HG03571 (cell line): ENCODE results near the gene KCNK7.

ENCODE experiments used
- ATAC-seq: cut with Tn5 transposase; IDR thresholded peaks from one replicate; pipeline ENCODE4 v1.9.1; 2021; ENCODE audit not compliant: unreplicated experiment

Gene KCNK7

DNA sequence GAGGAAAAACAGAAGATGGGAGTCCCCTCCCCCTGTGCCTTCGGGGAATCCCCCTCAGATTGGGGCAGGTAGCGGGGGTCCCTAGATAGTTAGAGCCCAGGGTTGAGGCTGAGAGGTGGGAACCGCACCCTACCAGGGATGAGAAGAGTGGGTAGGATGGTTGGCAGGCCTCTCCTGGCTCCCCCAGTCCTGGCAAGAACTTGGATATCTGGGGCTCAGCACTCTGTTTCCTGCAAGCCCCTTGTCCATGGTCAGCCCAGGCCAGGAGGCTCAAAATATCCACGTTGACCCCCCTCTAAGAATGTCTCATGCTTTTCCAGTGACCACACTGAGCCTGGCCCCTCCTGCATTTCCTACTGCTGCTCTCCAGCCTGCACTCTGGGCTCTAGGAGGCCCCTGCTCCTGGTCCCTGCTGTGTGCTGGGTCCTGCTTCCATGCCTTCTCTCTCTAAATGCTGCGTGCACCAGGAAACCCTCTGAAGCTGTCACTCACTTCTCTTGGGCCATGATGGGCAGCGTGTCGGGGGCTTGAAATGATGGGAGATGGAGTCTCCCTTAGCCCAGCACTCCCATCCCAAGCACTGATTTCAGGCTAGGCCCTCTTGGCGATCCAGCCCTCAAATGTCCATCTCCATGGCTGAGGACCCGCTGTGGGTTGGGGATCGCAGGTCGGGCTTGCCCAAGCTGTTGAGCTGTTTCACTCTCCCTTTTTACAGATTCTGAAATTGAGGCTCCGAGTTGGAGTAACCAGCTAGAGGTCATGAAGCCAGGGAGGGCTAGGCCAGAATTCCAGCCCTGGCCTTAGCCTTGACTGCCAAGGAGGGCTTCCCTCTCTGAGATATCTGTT lies 16.4 kb upstream of the KCNK7 start:
- ATAC-seq, result no peak

DNA sequence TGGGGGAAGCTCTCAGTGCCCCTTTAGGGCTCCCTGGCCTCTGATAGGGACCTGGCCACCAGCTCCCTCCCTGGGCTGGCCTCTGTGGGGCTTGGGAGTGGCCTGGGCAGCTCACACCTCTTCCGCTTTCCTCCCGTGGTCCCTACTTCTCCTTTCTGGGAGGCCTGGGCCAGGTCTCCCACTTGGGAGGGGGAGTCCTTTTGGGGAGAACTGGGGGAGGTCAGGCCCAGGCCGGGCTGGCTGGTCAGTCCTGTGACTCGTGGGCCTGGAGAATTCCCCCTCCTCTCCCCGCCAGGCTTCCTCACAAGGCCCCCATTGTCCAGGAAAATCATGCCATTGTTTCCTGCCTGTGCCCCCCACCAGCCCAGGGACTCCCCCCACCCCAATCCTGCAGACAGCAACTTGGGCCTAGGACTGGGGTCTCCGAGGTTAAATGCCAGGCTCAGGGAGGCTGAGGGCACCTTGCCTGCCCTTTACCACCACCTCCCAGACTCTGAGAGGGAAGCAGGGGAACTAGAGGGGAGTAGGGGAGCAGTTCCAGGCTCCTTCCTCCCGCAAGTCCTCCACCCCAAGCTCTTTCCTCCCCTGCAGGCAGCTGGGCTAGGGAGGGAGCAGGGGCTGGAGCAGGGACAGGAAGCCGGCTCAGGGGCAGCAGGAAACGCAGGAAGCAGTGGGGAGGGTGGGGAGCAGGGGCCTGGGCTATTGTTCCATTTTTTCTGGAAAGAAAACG lies 15.6 kb upstream of the KCNK7 start:
- no peak for ATAC-seq

DNA sequence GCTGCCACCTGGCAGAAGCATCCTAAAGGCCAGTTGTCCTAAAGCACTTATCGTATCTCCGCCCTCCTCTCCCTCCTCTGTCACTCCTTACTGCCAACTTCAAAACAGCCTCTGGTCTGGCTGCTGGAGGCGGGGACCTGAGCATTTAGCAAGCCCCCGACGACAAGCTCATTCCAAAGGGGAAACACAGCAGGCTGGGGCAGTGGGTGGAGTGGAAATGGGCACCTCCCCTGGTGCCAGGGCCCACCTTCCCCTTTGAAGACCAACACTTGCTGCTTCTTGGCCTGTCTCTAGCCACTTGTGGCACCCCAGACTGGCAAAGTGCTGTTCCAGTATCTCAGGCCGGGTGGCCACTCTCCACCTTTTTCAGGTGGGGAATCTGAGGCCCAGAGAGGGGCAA lies 14.8 kb upstream of the KCNK7 start:
- ATAC-seq, result no peak

GRCh38 chr11:65609665-65610064 lies 14.1 kb upstream of the KCNK7 start:
- no peak for ATAC-seq

DNA sequence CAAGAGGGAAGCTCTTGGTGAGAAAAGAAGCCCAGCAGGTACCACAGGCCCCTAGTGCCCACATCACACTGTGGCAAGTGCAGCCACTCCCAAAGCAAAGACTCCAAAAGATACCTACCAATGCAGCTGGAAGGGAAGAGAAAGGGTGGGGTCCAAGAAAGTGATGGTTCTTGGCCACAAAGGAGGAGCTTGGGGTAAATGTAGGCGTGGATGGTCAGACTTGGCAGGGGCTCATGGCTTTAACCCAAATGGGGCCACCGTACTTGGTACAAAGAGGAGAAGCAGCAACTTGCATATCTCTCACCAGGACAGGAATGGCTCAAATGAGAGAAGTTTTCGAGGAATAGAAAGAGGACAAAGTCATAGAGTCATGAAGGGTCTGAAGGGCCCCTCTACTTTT lies 13.6 kb upstream of the KCNK7 start:
- ATAC-seq, result no peak

- no peak for ATAC-seq
These were observed 12.2 kb upstream of the KCNK7 start for GRCh38 chr11:65607614-65608426.

DNA sequence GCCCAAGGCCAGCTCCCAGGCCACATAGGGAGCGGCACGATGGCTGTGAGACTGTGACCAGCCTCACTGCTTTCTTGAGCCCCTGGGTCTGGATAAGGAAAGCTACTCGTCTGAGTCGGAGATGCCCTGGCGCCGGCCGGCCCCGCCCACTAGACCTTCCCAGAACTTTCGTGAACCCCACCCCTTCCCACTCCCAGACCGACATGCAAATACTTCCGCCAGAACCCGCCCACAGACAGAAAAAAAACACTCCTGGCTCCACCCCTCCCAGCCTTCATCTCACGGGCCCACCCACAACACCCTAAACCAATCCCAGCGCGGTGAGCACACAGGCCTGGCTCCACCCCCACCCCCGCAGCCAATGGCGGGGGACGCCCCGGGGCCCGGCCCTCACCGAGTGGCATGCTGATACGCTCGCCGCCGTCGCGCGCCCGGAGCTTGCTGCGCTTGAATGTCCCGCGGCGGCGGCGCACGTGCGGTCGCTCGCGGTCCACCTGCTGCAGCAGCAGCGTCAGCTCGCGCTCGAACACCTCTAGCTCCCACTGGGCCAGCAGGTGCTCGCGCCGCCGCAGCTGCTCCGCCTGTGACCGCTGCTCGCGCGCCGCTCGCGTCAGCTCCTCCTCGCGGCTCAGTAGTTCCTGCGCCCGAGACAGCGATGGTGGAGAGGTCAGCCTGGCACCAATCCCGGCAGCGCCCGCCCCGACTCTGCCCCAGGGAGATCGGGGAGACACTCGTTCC lies 11.4 kb upstream of the KCNK7 start:
- ATAC-seq, result no peak

DNA sequence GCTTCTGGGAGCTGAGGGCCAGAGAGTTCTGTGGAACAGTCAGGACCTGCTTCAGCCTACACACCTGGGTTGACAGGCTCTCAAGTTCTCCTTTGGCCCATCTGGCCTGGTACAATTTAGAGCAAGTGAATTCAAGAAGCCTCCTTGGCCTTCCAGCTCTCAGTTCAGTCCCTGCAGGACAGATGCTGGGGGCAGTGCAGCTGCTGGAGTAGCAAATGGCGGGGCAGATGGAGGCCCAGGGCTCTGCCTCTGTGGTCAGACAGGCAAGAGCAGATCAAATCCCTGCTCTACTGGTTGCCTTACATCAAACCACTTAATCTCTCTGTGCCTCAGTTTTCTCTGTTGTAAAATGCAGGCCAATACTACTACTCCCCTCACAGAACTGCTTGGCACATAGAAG lies 8.7 kb upstream of the KCNK7 start:
- ATAC-seq, result no peak

GRCh38 chr11:65599955-65600246 lies 4.3 kb upstream of the KCNK7 start:
- ATAC-seq, result no peak

DNA sequence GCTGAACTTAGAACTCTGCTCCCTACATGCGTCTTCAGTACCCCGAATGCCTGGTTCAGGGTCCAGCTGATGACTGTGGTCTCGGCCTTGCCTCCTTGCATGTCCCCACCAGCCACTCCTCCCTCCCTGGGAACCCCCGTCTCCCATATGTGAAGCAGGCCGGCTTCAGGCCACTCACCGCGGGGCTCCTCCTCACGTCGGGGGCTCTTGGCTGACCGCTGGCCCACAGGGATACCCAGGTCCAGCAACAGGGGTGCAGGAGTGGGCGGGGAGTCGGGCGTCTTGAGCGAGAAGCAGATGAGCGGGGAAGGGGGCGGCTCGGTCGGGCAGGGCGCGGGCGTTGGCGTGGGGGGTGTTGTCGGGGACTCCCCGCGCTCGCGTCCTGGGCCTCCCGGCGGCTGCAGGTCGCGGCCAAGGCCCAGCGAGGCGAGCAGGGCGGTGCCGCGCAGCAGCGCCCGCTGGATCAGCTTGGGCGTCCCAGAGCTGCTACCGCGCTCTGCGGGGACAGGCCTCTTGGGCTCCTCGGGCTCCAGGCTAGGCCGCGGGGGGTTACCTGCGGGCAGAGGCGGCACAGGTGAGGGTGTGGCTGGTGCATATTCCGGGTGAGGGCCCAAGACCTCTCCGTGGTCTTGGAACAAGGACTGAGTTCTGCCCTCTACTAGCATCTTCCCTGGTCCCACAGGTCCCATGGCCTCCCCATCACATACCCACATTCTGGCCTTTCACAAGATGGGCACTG lies 3.8 kb upstream of the KCNK7 start:
- no peak for ATAC-seq

DNA sequence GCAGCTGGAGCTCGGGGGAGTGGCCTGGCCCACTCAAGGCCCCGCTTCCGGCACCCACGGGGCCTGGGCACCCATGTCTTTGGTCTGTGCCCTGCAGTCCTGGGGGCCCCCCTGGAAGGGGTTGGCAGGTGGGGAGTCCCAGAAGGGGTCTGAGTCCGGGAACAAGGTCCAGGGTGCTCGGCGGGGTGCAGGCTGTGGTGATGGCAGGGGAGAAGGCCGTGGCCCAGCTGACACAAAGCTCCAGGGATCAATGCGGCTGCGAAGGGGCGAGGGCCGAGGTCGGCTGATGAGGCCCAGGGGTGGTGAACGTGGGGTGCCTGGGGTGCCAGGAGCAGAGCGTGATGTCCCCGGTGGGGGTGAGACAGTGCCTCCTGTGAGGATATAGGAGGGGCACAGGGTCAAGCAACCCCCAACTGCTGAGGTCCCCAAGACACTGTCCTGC lies 2.7 kb upstream of the KCNK7 start:
- no peak for ATAC-seq

DNA sequence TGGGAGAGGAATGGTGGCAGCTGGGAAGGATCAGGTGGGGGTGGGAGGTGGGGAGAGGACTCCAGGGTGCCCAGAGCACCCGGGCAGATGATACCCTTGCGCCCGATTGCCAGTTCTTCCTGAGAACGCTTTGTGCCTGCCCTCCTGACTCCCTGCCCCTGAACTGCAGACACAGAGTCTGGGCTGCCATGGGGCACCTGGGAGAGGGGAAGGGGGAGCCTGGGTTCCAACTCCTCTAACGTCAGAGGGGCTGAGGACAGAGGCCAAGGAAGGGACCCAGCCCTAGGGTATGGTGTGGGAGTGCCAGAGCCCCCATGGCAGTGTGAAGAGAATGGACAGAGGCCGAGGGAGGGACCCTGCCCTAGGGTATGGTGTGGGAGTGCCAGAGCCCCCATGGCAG lies 920 bp upstream of the KCNK7 start:
- no peak for ATAC-seq

DNA sequence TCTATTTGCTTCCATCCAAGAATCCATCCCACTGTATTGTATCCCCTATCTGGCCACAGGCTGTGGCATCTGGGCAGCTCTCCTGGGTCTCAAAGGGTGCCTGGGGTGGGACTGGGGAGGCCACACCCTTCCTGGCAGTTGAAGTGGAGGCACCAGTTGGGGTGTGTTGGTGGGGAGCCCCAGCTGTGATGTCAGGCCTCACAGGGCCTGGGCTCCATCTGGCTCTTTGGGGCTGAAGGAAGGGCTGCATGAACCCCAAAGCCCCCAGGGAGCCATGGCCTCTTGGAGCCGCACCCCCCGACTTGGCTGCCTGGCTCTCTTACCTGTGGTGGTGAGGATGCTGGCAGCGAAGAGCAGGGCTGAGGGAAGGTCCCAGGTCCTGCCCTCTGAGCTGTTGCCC lies 469 bp downstream of the KCNK7 start:
- ATAC-seq, result no peak

- no peak for ATAC-seq
These were observed 1.8 kb downstream of the KCNK7 start for GRCh38 chr11:65593518-65594414.

DNA sequence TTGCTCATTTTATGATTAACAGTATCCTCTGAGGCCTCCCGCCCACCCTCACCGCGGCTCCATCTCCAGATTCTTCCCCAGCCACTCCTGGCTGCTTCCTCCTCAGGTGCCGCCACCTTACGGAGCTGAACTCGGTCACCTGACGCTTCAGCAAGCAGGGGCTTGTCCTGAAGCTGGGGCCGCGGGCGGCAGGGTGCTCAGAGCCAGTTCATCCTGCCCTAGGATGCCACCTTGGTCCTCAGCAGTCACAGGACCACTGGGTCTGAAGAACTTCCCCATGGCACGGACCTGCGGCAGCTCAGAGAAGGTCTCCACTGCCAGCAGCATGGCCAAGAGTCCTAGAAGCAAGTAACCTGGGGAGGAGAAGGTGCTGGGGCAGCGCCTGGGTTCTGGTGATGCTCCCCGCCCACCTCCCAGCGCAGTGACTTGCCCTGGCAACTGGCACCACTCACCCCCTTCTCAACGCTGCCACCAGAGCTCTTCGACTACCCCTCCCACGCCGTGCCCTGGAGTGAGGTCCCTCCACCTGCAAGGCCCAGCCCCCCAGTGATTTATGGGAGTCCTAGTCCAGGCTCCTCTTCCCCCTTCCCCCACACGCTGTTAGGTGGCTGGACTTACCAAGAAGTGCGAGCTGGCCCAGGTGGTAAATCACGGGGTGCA lies 2.6 kb downstream of the KCNK7 start:
- ATAC-seq, result no peak

- ATAC-seq, result no peak
These were observed 3.4 kb downstream of the KCNK7 start for GRCh38 chr11:65591939-65592857.

GRCh38 chr11:65590240-65590738 lies 5.3 kb downstream of the KCNK7 start:
- no peak for ATAC-seq
